Measurements from ENCODE around the gene AKAP9.

DNA sequence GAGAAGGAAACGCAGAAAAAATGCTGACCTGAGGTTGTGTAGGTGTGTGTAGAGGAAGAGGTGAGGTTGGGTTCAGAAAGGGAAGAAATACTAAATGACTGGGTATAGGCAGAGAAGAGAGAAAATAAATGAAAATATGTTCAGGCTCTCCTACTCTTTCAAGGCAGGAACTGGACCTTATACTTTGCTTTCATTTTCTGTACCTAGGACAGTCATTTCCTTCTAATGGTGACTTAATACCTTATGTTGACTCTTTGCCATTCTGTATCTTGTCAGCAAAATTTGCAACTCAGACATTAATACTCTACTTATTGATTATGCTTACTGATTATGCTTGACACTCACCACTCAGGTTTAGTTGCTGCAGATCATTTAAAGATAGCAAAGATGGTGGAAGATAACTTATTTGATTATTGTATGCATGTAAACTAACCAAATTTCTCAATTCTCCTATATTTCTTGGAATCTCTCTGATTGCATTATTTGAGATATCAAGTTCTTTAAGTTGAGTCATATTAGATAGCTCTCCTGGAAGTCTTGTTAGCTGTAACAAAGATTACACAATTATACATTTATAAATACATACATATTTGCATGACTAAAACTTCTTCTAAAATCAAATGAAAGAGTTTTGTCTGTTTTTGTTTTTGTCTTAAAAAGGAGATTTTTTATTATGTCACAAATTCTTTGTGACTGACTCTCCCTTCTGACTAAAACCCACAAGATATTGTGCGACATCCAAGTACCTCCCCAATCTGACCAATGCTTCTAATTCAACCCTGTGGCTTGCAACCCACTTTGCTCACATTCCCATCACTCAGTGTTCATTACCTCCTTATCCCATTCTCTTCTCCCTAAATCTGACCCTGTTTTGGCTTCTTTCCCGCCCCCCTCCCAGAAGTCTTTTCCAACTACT, 218.3 kb downstream of the AKAP9 start:
- TF ChIP-seq, protein P1, sequence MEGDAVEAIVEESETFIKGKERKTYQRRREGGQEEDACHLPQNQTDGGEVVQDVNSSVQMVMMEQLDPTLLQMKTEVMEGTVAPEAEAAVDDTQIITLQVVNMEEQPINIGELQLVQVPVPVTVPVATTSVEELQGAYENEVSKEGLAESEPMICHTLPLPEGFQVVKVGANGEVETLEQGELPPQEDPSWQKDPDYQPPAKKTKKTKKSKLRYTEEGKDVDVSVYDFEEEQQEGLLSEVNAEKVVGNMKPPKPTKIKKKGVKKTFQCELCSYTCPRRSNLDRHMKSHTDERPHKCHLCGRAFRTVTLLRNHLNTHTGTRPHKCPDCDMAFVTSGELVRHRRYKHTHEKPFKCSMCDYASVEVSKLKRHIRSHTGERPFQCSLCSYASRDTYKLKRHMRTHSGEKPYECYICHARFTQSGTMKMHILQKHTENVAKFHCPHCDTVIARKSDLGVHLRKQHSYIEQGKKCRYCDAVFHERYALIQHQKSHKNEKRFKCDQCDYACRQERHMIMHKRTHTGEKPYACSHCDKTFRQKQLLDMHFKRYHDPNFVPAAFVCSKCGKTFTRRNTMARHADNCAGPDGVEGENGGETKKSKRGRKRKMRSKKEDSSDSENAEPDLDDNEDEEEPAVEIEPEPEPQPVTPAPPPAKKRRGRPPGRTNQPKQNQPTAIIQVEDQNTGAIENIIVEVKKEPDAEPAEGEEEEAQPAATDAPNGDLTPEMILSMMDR (optimal IDR thresholded peaks at IDR 0.05 in 1 of 3, IDR thresholded peaks at IDR 0.05 in 1 of 3, conservative IDR thresholded peaks at IDR 0.05 in 1 of 3; ENCODE audit: extremely low read depth in 1 of 3, insufficient read depth in 2 of 3, low read length in 3 of 3), result no peak
- no peak for TF ChIP-seq EZH2 (IDR thresholded peaks at IDR 0.05; ENCODE audit: low read length)
